SH-SY5Y (cell line): ENCODE results near the gene WBP11.

Experiments used
- GATA2 ChIP-seq: IDR thresholded peaks from 2 replicates; pipeline ENCODE4 v1.6.1; 2011; ENCODE audit warnings: mild to moderate bottlenecking, low read depth, low read length
- GATA3 ChIP-seq: IDR thresholded peaks from 2 replicates; pipeline ENCODE4 v1.6.1; 2011; ENCODE audit warnings: low read depth, mild to moderate bottlenecking, low read length, moderate library complexity

Gene WBP11

DNA sequence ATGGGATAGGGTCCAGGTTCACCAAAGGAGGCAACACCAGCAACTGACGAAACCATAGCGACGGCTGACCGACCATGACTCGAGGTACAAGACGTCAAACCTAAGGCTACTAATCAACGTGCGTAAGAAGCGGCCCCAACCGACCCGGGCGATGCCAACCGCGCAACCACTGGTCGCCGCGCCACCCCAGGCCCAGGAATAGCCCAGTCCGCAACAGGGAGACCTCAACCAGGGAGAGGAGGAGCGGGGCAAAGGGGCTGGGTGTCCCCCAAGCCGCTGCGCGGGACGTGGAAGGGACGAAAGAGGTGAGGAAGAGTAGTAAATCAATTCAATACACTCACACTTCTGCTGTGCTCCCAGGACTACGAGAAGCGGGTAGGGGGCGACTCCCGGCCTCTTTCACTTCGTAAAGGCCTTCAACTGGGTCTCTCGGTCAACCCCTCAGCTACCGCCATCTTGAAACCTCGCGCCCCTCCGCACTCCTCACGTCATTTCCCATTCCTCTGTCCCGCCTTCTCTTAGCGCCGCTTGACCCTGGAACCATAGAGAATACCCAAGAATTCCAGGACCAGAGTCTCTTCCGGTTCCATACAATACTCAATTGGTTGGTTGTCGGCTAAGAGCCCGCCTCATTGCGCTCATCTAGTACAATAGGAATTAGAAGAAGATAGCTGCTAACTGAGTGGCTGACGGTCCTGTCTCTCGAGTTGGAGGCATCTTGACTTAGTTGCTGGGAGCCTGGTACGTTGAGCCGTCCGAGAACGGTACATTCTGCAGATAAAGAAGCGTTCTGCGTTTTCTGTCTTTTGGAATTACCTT lies at the start of gene WBP11, which contains the start of gene C12orf60:
WBP11 (minus strand) TSS at position 468 of the 819 bp plus-strand sequence. CDS start 2,095 bp downstream, outside the sequence.
C12orf60 (plus strand) TSS at position 660 of the 819 bp plus-strand sequence. CDS start 19,266 bp downstream, outside the sequence.
- TF ChIP-seq GATA3 (no peak), GATA2 (no peak)

DNA sequence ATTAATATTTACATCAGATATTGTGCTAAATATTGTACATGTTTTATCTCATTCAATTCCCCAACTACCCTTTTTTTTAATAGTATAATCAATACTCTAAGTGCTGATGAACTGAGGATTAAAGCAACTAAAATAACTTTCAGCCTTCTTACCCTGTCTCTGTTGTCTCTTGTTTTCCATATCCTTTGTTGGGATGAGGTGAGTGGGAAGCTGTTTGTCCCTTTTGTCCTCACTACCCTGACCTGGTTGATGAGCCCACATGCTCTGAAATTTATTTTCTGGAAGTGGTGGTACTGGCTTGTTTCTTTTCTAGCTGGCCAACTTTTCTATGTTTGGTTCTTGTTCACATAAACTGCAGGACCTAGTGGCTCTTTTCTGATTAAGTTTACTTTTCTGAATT lies 49.6 kb upstream of the WBP11 start:
- TF ChIP-seq GATA3, result no peak
- no peak for TF ChIP-seq GATA2

DNA sequence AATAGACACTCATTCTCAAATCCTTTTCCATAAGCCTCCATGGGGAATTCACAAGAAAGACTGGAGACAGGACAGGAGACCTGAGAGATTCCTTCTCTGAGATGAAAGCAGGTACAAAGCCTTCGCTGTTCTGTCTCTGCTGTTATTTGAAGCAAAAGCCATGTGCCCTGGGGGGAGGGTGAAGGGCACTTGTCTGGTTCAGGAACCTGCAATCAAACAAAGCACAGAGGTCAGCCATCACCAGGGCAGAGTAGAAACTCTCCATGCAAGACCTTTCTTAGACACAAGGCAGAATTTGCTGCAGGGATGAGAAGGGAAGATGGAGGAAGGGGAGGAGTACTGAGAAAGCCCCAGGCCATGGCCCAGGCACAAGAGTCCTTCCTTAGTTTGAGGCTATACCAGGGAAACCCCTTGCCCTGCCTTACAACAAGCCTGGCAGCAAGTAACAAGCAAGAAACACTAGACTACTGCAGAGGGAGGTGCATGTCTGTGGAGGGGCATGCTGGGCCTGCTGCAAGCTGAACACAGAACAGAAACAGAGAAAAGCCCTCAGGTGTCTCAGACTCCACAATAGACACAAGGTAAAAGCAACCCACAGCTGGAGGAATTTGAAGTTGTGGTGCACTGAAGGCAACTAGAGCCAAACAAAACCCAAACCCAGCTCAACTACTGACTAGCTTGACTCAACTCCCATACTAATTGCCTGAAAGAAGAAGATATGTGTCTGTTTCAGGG lies 47.8 kb upstream of the WBP11 start:
- TF ChIP-seq GATA2 (no peak), GATA3 (no peak)

DNA sequence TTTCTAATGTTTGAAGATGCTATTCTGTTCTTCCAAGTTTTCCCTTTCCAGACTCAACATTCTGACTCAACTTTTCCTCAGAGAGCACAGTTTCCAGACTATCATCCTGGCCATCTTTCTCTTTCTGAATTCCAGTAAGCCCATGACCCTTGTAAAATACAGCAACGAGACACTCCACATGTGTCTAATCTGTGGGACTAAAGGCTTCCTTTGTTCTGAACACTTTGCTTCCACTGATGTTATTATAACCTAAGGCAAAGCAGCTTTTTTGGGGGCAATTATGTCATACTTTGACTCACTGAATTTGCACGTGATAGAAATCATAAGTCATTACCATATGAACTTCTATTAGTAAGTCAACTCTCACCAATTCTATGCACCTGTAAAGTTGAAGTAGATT lies 46.4 kb upstream of the WBP11 start:
- TF ChIP-seq GATA3, result no peak
- no peak for TF ChIP-seq GATA2

DNA sequence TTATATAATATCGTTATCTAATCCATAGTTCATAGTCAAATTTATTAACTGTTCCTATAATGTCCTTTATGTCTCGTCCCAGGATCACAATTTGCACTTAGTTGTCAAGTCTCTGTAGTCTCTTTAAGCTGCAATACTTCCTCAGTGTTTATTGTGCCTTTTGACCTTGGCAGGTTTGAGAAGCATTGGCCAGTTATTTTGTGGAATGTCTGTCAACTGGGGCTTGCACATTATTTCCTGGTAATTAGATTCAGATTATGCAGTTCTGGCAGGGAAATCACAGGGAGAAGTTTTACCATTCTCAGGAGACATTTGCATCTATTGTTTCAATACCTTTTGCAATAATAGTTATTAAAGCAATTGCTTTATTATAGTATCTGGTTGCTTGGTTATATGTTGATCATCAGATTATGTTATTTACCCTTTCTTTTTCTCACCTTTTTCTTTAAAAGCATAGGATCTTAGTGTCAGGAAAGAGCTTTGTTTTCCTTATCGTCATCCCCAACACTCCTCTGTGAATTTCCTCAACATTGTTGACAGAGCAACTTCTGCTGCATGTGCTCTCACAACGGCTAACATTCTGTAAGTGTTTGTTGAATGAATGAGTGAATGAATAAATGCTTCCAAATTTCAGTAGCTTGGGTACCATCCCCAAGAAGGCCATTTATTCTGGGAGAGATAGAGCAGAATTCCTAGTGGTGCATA lies 43.8 kb upstream of the WBP11 start:
- no peak for TF ChIP-seq GATA3

DNA sequence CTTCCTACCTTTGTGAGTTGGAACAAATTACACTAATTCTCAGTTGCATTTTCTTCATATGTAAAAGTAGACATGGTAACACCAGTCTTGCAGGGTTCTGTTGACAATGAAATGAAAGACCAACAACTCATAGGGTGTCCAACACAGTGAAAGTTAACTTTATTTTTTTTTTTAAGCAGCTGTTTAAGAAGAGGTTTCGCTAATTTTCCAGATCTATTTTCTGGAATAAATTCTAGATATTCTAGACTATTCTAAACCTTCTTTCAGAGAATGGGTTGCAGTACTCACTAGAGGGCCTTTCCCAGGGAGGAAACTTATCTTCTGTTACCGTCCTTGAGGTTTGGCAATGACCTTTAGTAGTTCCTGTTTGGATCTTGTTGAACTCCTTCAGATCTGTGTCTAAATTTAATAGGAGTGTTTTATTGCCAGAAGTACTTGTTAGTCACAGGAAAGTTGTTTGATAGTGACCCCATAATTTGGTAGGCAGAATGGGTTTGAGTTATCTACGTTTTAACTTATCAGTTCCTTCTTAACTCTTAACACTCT lies 42.8 kb upstream of the WBP11 start:
- TF ChIP-seq GATA3, result no peak
- no peak for TF ChIP-seq GATA2

DNA sequence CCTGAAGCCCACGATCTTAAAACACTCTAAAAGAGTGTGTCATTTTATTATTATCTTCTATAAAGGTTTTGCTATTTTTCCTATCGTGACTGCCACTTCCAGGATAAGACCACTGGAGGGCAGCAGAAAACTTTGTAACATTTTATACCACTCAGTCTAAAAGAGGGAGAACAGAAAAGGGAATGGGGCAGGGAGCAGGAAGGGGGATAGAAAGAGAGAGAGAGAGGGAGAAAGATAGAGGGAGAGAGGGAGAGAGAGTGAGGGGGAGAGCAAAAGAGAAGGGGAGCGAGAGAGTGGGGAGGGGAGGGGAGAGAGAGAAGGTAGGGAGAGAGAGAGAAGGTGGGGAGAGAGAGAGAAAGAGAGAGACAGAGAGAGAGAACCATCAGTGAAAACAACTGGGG lies 42.1 kb upstream of the WBP11 start:
- no peak for TF ChIP-seq GATA3
- no peak for TF ChIP-seq GATA2

DNA sequence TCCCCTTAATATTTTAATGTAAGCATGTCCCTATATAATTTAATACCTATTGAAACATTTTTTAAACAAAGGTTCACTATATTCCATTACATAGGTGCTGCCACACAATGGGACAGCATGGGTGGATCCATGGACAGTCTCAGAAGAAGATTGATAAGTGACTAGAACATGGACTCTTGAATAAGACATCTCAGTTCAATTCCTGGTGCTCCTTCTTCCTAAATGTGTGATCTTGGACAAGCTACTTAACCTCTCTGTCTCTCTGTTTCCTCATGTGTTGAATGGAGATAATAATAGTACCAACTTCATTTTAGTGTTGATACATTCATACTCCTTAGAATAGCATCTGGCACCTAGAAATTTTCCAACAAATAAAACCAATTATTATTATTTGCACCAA lies 41.1 kb upstream of the WBP11 start:
- TF ChIP-seq GATA3, result no peak

DNA sequence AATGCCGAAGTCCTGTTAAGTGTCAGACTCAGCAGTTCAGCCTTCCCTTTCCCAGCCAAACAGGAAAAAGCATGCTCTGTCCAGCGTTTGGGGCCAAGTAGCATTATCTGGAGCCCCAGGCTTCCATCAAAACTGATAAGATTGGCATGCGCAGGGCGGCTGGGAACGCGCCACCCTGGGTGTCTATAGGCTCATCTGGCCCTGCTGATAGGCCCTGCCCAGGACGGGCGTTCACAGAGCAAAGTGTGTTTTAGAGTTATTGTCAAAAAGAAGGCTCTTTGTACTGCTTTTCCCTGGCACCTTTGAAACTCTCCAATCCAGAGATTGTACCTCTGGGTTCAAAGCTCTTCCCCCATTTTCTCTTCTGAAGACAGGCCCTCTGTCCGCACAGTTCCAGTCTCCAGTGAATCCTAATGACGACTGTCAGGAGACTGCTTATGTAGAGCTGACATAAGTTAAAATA lies 40.2 kb upstream of the WBP11 start, which contains the start of gene ART4:
ART4 (minus strand) TSS at position 102 of the 463 bp plus-strand sequence. CDS start 413 bp downstream, outside the sequence.
- no peak for TF ChIP-seq GATA2

DNA sequence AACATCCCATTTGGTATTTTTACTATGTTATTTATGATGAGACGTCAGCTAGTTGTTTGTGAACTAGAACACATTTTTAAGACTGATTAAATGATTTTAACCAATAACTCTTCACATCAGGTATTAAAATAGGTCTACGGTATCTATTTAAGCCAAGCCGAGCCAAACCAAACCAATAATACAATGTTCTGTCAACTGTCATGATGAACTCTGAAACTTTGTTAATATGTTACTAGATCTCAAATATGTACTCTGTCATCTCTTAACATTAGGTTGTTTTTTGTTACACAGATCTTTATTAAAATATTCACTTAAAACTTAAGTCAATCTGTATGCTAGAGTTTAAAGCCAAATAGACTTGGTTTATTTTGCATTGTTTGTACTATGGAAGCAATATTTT lies 39.0 kb upstream of the WBP11 start:
- TF ChIP-seq GATA2, result no peak
- no peak for TF ChIP-seq GATA3

DNA sequence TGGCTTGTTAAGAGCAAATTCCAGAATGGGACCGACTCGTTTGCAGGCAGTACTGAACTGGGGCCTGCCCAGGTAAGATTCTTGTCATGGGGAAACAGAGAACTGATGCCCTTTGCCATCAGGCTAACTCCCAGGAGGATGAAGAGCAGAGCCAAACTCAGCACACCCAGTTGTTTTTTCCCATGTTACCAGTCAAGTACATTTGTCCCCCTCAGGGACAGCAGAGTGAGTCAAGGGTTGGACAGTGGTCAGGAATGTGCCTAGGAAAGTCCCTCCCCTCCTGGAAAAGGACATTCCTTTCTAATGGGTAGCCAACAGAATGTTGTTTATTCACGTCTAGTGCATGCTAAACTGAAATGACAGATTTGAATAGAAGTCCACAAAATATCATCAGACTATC lies 38.5 kb upstream of the WBP11 start:
- no peak for TF ChIP-seq GATA3
- no peak for TF ChIP-seq GATA2

DNA sequence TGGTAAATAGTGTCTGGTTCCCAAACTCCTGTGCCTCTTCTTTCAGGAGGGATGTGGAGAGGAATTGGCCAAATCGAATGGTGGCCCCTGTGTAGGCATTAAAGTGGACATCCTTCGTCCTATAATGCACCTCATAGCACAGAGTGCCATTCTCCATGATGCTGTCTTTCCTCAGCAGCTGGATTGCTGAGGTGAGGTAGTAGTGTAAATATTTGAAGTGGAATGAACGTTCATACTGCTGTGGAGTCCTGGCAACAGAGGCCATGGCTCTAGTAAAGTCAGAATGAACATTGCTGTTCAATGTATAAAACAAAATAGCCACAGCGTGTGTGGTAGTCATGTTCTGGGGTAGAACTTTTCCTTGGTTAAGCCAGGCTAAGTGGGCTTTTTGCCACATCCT lies 37.3 kb upstream of the WBP11 start:
- TF ChIP-seq GATA2 (no peak), GATA3 (no peak)

DNA sequence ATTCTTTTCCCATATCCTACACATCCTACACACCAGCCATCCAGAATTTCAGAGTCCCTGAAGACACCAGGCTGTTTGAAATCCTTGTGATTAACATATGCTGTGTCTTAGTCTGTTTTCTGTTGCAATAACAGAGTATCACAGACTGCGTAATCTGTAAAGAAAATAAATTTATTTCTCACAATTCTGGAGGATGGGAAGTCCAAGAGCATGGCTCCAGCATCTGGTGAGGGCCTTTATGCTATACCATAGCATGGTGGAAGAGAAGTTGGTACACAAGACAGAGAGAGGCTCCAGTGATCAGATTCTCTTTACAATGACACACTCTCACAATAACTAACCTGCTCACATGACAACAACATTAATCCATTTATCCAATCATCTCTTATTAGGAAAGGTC lies 36.0 kb upstream of the WBP11 start:
- no peak for TF ChIP-seq GATA3
- no peak for TF ChIP-seq GATA2
